ENCODE measurements around the gene CPTP. TPM values are rescaled to one million over a fixed set of nuclear protein-coding genes. Genes with fewer than 3 reads are reported as not detected.

The CPTP gene
- total and polyA plus RNA-seq, 2 of the 13 experiments (the other 11 are each of a cell fraction or from before 2014, with no cell fraction given) = 5.5 to 9.3 TPM

DNA sequence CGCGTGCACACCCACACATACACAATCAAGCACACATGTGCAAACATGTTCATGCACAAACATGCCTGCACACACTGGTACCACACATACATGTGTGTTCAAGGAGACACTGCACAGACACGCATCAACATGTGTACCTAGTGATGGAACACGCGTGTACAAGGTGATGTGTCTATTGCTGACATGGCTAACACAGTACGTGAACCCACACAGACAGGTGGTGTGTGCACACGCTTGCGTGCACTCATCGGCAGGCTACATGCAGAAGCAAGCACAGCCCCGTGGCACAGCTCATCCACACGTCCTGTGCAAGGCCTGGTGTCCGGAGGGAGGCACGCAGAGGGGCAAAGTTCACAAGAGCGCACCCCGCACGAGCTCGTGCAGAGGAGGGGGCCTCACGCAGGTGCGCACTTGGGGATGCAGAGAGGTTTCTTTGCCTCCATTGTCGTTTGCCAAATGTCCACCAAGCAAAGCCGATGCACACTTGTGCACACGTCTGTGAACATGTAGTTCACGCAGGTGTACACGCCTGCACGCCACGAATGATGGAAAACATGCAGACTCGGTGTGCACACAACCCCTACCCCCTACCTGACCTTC, 17.8 kb upstream of the CPTP start (continued):
- TF ChIP-seq CREB1 (IDR thresholded peaks at IDR 0.05) (no peak), CREB1 (CRISPR knock-in tag; IDR thresholded peaks at IDR 0.05) (peak; percentile 39; the same call in 1 of the 2 replicates), CHCHD3 (CRISPR knock-in tag; IDR thresholded peaks at IDR 0.05) (0 out of 2 replicates have a peak, but pooled peaks have one; percentile 75), NFKB2 (CRISPR knock-in tag; IDR thresholded peaks at IDR 0.05; ENCODE audit: borderline replicate concordance) (peak; percentile 77), ZNF614 (CRISPR knock-in tag; IDR thresholded peaks at IDR 0.05; ENCODE audit: borderline replicate concordance) (peak; percentile 10; the same call in 1 of the 2 replicates), ZNF740 (CRISPR knock-in tag; IDR thresholded peaks at IDR 0.05) (no peak), ZNF230 (CRISPR knock-in tag; IDR thresholded peaks at IDR 0.05) (no peak), AKAP8 (CRISPR knock-in tag; IDR thresholded peaks at IDR 0.05) (peak; percentile 95), AGO1 (IDR thresholded peaks at IDR 0.05; ENCODE audit: low read depth, low read length, poor library complexity, severe bottlenecking) (peak; percentile 36), NFKBIZ (CRISPR knock-in tag; IDR thresholded peaks at IDR 0.05) (no peak), NR2F1 (CRISPR knock-in tag; IDR thresholded peaks at IDR 0.05) (0 out of 4 replicates have a peak, but pooled peaks of 1 of the 2 experiments have one; percentile 25), CBX1 (IDR thresholded peaks at IDR 0.05; ENCODE audit: low read depth) (peak; percentile 46), KDM5B (CRISPR knock-in tag; IDR thresholded peaks at IDR 0.05; ENCODE audit: borderline replicate concordance) (peak; percentile 48; the same call in 1 of the 2 replicates)
- TF ChIP-seq, protein P1, sequence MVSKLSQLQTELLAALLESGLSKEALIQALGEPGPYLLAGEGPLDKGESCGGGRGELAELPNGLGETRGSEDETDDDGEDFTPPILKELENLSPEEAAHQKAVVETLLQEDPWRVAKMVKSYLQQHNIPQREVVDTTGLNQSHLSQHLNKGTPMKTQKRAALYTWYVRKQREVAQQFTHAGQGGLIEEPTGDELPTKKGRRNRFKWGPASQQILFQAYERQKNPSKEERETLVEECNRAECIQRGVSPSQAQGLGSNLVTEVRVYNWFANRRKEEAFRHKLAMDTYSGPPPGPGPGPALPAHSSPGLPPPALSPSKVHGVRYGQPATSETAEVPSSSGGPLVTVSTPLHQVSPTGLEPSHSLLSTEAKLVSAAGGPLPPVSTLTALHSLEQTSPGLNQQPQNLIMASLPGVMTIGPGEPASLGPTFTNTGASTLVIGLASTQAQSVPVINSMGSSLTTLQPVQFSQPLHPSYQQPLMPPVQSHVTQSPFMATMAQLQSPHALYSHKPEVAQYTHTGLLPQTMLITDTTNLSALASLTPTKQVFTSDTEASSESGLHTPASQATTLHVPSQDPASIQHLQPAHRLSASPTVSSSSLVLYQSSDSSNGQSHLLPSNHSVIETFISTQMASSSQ (IDR thresholded peaks at IDR 0.05; ENCODE audit: low read depth) = no peak
- TF ChIP-seq, protein P1 (CRISPR knock-in tag; IDR thresholded peaks at IDR 0.05; ENCODE audit: borderline replicate concordance) = peak; percentile 27; the same call in 1 of the 2 replicates
- TF ChIP-seq, protein P2, sequence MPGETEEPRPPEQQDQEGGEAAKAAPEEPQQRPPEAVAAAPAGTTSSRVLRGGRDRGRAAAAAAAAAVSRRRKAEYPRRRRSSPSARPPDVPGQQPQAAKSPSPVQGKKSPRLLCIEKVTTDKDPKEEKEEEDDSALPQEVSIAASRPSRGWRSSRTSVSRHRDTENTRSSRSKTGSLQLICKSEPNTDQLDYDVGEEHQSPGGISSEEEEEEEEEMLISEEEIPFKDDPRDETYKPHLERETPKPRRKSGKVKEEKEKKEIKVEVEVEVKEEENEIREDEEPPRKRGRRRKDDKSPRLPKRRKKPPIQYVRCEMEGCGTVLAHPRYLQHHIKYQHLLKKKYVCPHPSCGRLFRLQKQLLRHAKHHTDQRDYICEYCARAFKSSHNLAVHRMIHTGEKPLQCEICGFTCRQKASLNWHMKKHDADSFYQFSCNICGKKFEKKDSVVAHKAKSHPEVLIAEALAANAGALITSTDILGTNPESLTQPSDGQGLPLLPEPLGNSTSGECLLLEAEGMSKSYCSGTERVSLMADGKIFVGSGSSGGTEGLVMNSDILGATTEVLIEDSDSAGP (CRISPR knock-in tag; IDR thresholded peaks at IDR 0.05; ENCODE audit: borderline replicate concordance) = peak; percentile 85; the same call in 1 of the 2 replicates
- TF ChIP-seq, protein P3, sequence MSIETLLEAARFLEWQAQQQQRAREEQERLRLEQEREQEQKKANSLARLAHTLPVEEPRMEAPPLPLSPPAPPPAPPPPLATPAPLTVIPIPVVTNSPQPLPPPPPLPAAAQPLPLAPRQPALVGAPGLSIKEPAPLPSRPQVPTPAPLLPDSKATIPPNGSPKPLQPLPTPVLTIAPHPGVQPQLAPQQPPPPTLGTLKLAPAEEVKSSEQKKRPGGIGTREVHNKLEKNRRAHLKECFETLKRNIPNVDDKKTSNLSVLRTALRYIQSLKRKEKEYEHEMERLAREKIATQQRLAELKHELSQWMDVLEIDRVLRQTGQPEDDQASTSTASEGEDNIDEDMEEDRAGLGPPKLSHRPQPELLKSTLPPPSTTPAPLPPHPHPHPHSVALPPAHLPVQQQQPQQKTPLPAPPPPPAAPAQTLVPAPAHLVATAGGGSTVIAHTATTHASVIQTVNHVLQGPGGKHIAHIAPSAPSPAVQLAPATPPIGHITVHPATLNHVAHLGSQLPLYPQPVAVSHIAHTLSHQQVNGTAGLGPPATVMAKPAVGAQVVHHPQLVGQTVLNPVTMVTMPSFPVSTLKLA (IDR thresholded peaks at IDR 0.05) = peak; percentile 76
